ENCODE data around the gene FYB1. TPM values are rescaled to one million over a fixed set of nuclear protein-coding genes. Genes with fewer than 3 reads are reported as not detected.

The FYB1 gene
- total RNA-seq, 1 experiment from 2014 or later, result 0.42 TPM

DNA sequence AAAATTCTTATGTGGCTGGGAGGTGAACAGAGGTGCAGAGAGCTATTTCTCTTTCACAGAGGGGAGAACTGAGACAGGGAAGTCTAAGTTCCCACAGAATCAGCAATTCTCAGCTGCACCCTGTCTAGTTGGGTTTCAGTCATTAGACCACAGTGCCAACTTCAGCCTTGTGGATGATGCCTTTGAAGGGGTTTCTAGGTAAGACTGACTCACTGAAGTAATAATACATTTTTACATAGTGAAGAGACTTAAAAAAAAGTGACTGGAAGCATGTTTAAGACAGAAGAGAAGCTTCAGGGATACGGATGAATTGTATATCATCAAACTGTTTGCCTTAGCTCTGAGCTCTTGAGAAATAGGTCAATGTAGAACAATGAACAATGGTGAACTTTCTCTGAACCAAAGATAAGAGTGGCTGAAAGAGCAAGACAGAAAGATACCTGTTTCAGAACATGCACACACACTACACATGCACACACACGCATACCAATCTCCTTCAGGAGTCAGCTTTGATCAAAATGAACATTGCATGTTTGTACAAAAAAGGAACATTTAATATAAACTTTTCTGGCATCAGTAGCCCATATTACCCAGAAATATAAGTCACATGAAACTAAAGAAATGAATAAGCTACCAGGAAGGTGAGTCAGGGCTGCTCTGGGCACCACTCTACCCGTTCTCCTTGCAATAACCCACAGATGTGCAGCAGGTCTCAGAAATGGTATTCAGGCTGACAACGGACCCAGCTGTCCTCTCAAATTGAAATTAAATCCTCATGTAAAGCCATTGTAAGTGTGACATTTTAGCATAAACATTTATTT lies 12.6 kb upstream of the FYB1 start (continued):
- no peak for TF ChIP-seq RAD21 (IDR thresholded peaks at IDR 0.05; ENCODE audit: low read depth)

DNA sequence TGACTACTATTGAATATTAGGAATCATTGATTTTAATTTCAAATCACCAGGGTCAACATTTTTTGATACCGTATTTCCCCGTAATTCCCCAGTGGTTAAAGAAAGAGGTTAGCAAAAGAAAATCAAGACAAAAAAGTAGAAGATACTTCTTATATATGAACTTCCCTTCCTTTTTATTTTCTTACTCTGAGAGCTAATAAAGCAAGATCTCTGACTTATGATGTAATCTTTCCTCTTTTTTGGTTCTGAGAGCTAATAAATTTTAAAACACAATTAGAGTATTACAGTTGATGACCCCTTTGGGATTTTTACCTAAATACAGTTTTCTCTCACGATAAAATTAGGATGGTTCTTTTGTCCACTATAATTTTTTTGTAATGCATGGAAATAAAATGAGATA lies 9.2 kb upstream of the FYB1 start:
- H3K9me3 ChIP-seq (ENCODE audit: control insufficient read depth in 1 of 2, insufficient read depth in 1 of 2, low read depth in 1 of 2, low read length in 2 of 2), result no peaks in the 10 kb centered on the region
- H3K9me2 ChIP-seq (ENCODE audit: insufficient read depth), result no peaks in the 10 kb centered on the region
- no peaks in the 10 kb centered on the region for H3K79me2 ChIP-seq (ENCODE audit: insufficient read depth, low read length)
- H3K36me3 ChIP-seq (ENCODE audit: control insufficient read depth in 1 of 2, insufficient read depth in 2 of 2, low read length in 2 of 2), result no peaks in the 10 kb centered on the region
- no peak overlapping the region for H3K9ac ChIP-seq (ENCODE audit: low read length)
- ChIA-PET RAD21 (ENCODE audit: low non-redundant PET in 1 of 2, low total read pairs in 2 of 2, uncharacterized antibody in 2 of 2, unreplicated experiment in 2 of 2) (no interaction called here), POLR2A (no interaction called here), CTCF (interaction anchor here (1.1 kb wide), 1 partner anchor 11 kb away, joined by 3 read pairs; no protein-coding TSS in a partner anchor)
- no peak for ATAC-seq
- H3K4me1 ChIP-seq (ENCODE audit: control insufficient read depth in 1 of 2, insufficient read depth in 2 of 2, low read length in 2 of 2), result peaks cover 0 to 8% of the 10 kb centered on the region in 2 experiments; a peak in 1 of 4 replicates
- intact Hi-C loops (cut with micrococcal nuclease), result no loop called here
- TF ChIP-seq RAD21 (IDR thresholded peaks at IDR 0.05; ENCODE audit: low read depth) (no peak), EZH2phosphoT487 (IDR thresholded peaks at IDR 0.05; ENCODE audit: borderline replicate concordance) (no peak), FOSL1 (IDR thresholded peaks at IDR 0.05; ENCODE audit: low read depth) (no peak)
- no peak overlapping the region for H2AFZ ChIP-seq (ENCODE audit: low read depth, low read length, poor library complexity, severe bottlenecking)
- no peak overlapping the region for H3K4me3 ChIP-seq (replicated peaks in 1 of 2; ENCODE audit: low read depth in 1 of 2, low read length in 2 of 2)
- no TSS peak for BruUV-seq (replicated peaks)
- H4K20me1 ChIP-seq (ENCODE audit: insufficient read depth), result no peaks in the 10 kb centered on the region
- no peak for DNase-seq (ENCODE audit: low read depth, low spot score)
- no peak overlapping the region for H3K27ac ChIP-seq (ENCODE audit: low read depth, low read length)
- H3K27me3 ChIP-seq (ENCODE audit: insufficient read depth, low read length), result no peaks in the 10 kb centered on the region
- no peak overlapping the region for H3K4me2 ChIP-seq (ENCODE audit: low read length)

DNA sequence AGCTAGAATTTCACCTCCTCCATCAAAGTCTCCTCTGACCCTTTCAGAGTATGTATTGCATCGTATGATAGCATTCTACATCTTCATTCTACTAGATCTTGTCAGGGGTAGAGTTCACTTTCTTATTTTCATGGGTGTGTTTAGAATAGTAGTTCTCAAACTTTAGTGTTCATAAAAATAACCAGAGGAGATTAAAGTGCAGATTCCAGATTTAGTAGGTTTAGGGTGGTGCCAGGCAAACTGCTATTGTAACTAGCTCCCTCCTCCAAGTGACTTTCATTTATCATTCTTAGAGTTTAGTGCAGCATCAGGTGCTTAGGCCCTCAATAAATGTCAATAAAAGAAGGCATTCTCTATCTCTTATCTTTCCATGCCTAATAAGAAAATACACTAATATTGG lies 7.2 kb upstream of the FYB1 start:
- POLR2A ChIA-PET, result no interaction called here
- Histone ChIP-seq H2AFZ (ENCODE audit: low read depth, low read length, poor library complexity, severe bottlenecking) (no peak overlapping the region), H3K4me1 (ENCODE audit: control insufficient read depth in 1 of 2, insufficient read depth in 2 of 2, low read length in 2 of 2) (peaks cover 0 to 1% of the 10 kb centered on the region in 2 experiments; a peak in 1 of 4 replicates), H3K27me3 (ENCODE audit: insufficient read depth, low read length) (no peaks in the 10 kb centered on the region), H3K4me2 (ENCODE audit: low read length) (no peak overlapping the region), H3K36me3 (ENCODE audit: control insufficient read depth in 1 of 2, insufficient read depth in 2 of 2, low read length in 2 of 2) (no peaks in the 10 kb centered on the region), H3K9me3 (ENCODE audit: control insufficient read depth in 1 of 2, insufficient read depth in 1 of 2, low read depth in 1 of 2, low read length in 2 of 2) (no peaks in the 10 kb centered on the region), H3K79me2 (ENCODE audit: insufficient read depth, low read length) (no peaks in the 10 kb centered on the region), H3K4me3 (replicated peaks in 1 of 2; ENCODE audit: low read depth in 1 of 2, low read length in 2 of 2) (no peak overlapping the region), H3K9ac (ENCODE audit: low read length) (no peak overlapping the region), H3K27ac (ENCODE audit: low read depth, low read length) (no peak overlapping the region), H3K9me2 (ENCODE audit: insufficient read depth) (no peaks in the 10 kb centered on the region), H4K20me1 (ENCODE audit: insufficient read depth) (no peaks in the 10 kb centered on the region)
- intact Hi-C loops (cut with micrococcal nuclease), result no loop called here
- no peak for DNase-seq (ENCODE audit: low read depth, low spot score)
- CTCF ChIA-PET, result interaction anchor here (1.5 kb wide), 1 partner anchor 9 kb away, joined by 5 read pairs; no protein-coding TSS in a partner anchor
- RAD21 ChIA-PET (ENCODE audit: low non-redundant PET in 1 of 2, low total read pairs in 2 of 2, uncharacterized antibody in 2 of 2, unreplicated experiment in 2 of 2), result no interaction called here
- no TSS peak for BruUV-seq (replicated peaks)
- ATAC-seq, result no peak
- no peak for TF ChIP-seq FOSL1 (IDR thresholded peaks at IDR 0.05; ENCODE audit: low read depth)
- TF ChIP-seq, protein P1, sequence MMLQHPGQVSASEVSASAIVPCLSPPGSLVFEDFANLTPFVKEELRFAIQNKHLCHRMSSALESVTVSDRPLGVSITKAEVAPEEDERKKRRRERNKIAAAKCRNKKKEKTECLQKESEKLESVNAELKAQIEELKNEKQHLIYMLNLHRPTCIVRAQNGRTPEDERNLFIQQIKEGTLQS (IDR thresholded peaks at IDR 0.05), result no peak
- TF ChIP-seq TCF7L2 (IDR thresholded peaks at IDR 0.05; ENCODE audit: borderline replicate concordance, extremely low read depth, insufficient read depth, insufficient read length), result no peak
- TF ChIP-seq POLR2AphosphoS5 (IDR thresholded peaks at IDR 0.05; ENCODE audit: low read depth, low read length), result no peak
- TF ChIP-seq SP1 (IDR thresholded peaks at IDR 0.05; ENCODE audit: low read depth), result no peak
- no peak for TF ChIP-seq EZH2phosphoT487 (IDR thresholded peaks at IDR 0.05; ENCODE audit: borderline replicate concordance)
- no peak for TF ChIP-seq SIN3A (IDR thresholded peaks at IDR 0.05; ENCODE audit: low read depth)
- TF ChIP-seq YY1 (IDR thresholded peaks at IDR 0.05; ENCODE audit: extremely low read depth, insufficient replicate concordance, low read depth, low read length), result no peak

All from HCT116 (cell line).